CD4-positive, alpha-beta T cell treated with Interleukin-15 for 4 hours (primary cell): ENCODE results near the gene EDEM3.
"Not testable (repeated sequence)": the region's sequence is repeated elsewhere in the genome, so short reads cannot be mapped to it uniquely, and the experiment has no call there.

ENCODE experiments used
- DNase-seq: peaks from one replicate; pipeline ENCODE4 v3.0.0-alpha.2; 2020; ENCODE audit warnings: low spot score

Gene EDEM3, protein sequence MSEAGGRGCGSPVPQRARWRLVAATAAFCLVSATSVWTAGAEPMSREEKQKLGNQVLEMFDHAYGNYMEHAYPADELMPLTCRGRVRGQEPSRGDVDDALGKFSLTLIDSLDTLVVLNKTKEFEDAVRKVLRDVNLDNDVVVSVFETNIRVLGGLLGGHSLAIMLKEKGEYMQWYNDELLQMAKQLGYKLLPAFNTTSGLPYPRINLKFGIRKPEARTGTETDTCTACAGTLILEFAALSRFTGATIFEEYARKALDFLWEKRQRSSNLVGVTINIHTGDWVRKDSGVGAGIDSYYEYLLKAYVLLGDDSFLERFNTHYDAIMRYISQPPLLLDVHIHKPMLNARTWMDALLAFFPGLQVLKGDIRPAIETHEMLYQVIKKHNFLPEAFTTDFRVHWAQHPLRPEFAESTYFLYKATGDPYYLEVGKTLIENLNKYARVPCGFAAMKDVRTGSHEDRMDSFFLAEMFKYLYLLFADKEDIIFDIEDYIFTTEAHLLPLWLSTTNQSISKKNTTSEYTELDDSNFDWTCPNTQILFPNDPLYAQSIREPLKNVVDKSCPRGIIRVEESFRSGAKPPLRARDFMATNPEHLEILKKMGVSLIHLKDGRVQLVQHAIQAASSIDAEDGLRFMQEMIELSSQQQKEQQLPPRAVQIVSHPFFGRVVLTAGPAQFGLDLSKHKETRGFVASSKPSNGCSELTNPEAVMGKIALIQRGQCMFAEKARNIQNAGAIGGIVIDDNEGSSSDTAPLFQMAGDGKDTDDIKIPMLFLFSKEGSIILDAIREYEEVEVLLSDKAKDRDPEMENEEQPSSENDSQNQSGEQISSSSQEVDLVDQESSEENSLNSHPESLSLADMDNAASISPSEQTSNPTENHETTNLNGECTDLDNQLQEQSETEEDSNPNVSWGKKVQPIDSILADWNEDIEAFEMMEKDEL

DNA sequence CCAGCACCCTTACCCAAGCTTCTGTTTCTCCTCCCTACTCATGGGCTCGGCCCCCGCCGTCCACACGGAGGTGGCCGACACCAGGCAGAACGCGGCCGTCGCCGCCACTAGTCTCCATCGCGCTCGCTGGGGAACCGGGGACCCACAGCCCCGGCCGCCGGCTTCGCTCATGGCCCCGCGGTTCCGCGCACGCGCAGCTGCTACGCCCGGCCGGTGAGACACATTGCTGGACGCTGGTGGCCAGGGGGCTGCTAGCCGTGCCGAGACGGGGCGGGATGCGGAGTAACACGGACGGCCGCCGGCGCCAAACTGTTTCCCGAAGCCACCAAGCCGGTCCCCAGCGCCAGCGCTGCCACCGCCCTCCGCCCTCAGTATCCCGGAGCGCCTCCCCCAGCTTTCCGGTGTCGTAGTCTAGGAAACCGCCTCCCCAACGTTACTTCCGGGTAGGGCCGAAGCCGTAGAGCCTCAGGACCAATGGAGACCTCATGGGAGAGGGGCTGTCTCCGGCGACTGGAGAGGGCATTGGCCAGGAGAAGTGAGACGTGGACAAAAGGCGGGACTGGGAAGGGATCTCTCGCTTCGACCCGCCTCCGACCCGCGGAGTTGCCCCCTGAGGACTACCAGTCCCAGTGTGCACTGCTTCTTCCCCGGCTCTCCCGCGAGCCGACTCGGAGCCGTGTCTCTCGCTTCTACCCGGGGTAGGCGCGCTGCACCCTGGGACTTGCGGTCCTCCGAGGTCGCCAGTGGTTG, at the start of gene EDEM3:
Gene EDEM3, minus strand, starts transcription at position 383 of the 750 bp plus-strand sequence. Its CDS starts 212 bp downstream, at position 171.
- DNase-seq = peak; percentile 99

DNA sequence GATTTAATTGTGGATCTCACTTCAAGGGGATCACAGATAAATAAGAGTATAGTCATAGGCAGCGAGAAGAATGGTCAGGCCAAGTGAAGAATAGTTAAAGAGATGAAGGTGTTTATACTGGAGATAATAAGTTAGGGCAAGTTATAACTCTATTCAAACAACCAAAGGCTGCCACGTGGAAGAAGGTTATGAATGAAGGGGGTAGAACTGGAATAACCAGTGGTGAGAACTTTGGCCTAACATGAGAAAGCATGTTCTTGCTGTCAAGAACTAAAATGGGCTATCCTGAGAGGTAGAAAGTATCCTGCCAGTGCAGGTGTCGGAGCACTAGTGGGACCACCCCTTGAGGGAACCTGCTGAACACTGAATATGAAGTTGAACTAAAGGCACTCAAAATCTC, 49.6 kb upstream of the EDEM3 start:
- no peak for DNase-seq

DNA sequence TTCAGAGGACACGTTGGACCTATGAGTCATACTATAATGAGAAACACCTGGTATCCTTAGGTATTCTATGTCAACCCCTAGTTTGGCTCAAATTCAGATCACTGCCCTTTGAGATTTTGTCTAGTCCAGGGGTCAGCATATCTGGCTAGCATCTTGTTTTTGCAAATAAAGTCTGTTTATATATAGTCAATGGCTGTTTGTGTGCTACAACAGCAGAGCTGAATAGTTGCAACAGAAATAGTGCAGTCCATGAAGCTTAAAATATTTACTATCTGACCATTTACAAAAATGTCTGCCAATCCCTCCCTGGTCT, 48.5 kb upstream of the EDEM3 start:
- DNase-seq = no peak

DNA sequence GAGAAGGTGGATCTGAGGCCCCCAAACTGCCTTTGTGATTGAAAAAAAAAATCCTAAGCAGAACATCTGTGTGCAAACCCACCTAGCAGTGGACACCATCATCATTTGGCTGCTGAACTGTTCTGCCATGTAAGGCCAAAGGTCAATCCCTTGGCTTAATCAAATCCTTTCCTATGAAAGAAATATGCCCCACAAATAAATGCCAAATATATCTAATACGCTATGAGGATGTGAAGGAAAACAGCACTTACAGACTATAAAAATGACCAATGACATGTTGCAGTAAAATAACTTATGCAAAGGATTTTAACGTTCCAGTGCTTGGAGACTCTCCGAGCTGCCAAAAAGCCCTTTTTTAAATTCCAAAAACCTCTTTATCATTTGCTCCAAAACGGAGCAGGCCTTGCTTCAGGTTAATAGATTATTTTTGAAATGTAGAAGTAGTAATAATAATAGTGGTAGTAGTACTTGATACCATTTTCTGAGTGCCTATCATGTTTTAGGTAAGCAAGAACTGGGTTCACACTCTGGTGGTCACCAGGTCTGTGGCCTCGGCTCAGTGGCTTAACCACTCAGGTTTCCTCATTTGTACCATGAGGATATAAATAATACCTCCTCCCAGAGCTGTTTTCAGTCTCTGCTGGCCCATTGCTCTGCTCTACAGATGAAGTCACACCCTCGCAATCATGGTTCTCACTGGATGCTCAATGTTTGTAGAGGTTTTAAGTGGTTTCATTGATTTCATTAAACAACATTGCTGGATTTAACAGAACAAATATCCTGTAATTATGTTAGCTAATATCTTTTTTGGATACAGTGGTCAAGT, 47.9 kb upstream of the EDEM3 start:
- no peak for DNase-seq

DNA sequence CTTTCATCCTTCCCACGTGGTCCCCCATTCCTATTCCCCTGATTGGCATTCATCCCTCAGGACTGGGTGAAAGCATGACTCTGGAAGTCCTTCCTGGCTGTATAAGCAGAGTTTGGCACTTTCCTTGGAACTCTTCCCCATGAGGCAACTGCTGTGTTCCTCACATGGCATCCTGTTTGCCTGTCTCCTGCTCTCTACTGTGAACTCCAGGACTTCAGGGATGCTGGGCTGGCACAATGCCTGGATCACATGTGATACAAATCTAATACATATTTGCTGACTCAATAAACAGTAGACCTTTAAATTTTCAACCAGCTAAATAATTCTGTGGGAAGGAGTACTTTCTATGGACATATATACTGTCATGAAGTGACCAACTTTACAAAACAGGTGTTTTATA, 46.8 kb upstream of the EDEM3 start:
- no peak for DNase-seq

DNA sequence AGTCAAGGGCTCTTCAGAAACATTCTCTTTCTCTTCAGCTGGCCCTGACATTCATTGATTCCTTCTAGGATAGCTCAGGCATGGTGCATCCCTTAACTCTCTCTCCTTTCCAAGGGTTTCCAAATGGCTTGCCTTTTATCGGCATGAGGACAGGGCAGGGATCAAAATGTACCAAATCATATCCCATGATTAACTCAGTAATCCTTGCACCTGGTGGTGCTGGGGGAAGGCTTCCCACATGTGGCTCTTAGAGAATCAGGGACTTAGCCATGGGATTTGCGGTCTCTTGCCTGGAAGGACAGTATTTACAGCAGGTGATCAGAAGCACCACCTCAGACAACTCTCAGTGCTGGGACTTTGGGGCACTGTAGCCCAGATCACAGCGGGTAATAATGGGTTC, 46.2 kb upstream of the EDEM3 start:
- no peak for DNase-seq

DNA sequence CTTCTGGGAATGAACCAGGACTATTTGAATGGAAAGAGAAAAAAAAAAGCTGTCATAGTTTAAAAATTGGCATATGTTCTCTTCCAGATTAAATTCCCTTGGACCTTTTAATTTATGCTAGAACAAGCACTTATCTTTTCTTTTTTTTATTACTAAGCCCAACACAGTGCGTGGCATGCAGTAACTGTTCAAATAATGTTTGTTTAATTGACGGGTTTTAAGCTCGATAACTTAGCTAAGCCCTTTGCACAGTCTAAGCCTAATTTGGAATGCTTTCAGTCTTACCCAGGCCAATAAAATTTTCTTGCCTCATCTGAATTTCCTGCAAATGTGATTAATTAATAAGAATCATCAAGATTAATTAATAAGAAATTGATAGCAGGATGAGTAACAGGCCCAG, 39.3 kb upstream of the EDEM3 start:
- DNase-seq = no peak

DNA sequence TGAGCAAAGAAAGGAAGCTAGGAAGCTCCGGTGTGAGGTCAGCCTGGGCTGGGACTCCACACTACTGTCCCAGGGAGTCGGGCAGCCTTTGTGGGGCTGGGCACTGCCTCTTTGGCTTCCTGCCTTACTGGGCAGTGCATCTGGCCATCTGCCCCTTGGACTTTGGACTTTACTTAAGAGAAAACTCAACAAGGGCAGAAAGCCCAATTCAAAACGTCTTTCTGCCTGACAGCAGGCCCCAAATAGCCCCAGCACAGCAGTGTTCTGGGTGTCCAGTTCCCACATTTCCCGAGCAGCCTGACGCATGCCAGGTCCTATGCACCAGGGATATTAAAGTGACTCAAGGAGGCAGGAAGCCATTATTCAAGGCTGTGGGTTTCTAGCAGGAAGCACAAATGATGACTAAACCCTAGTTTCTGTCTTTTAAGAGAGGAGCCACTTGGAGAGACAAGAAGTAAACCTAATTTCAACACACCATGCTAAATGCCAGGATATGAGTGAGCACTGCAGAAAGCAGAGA, 37.9 kb upstream of the EDEM3 start:
- DNase-seq = no peak

DNA sequence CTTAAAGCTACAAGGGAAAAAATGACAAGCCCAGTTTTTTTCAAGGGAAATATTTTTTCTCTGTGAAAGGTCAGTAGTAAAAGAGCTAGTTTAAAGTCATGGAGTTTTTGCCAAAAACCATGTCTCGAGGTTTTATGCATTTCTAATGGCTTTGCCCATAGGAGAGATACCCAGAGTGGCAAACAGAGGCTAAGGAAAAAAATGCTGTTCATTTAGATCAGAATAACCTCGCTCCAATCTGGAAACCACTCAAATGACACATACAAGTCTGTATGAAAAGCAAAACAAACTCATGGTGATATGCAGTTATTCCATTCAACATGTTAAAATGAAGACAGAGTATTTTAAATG, 36.9 kb upstream of the EDEM3 start:
- DNase-seq = no peak

DNA sequence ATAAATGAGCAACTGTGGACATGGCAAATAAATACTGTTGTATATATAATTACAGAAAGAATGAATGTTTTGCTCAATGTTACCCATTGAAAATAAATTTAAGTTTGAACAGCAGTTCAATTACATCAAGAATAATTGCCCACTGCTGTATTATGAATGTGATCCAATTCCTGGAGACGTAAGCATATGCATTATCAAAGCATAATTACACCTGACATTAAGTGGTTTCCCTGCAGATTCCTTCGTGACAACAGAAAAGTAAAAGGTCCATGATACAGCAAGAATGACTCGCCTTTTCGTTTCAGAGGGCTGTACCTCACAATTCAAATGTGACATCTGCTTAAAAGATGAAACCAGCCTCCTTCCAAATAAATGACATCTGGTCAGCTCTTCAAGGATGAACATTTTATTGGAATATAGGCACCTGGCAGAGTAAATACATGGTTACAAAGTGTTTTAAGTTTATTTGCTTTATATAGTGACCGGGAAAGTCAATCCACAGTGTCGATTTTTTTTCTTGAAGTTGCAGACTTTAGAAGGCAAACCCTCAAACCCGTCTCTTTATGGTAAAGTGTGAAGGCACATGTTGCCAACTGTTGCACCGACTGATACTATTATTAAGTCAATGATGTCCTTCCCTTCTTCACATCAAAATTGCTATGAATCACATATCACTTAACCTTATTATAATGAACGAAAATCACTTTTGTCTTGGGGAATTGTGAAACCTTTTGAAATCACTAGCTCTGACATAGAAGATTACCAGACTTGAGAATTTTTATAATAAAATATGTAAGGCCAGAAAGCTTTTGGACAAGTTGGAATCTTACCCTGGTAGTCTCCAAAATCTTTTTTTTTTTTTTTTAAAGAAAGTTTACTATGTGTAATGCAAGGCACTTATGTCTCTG, 36.2 kb upstream of the EDEM3 start:
- no peak for DNase-seq

DNA sequence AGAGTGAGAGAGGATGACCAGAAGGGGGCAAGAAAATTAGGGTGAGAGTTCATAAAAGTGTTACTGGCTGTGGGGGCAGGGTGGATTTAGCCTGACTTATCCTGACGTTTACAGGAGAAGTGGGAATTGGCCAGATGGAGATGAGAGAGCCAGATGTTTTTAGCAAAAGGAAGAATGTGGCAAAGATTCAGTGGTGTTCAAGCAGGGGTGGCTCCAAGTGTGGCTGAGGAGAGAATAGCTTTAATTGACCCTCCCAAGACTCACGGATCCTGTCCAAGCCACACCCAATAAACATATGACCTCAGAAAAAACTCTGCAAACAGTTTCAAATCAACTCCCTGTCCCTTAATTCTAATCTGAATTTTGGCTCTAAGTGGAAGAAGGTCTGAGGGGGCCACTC, 35.2 kb upstream of the EDEM3 start:
- no peak for DNase-seq

DNA sequence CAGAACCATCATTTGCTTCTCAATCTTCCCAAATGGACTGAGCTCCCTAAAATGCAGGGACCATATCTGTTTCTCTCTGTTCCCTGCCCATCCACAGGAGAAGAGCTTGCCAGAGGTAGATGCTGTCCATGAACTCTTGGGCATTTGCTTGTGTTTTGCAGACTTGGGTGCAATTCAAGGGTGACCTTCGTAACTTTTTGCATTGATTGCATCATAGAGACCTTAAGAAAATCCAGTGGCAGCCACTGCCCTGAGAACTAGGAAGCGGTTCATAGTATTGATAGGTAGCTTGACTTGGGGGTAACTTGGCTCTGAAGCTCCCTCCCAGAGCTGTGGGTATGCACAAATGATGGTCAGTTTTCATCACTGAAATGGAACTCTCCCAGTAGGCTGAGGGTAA, 34.3 kb upstream of the EDEM3 start:
- no peak for DNase-seq

DNA sequence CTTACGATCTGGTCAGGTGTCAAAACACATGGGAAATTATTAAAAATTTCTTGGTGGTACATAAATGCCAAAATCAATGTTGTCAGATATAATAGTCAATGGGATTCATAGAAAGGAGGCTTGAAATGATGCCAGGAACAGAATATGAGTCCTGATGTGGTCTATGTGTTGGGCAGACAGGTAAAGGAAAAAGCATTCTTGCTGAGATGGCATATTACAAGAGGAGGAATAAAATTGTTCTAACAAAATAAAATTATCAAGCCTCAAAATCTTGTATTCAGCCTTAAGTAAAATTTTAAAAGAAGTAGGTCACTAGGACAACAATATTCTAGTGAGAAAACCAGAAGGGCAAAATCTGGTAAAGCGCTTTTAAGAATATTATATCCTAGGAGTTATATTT, 30.9 kb upstream of the EDEM3 start:
- DNase-seq = no peak

DNA sequence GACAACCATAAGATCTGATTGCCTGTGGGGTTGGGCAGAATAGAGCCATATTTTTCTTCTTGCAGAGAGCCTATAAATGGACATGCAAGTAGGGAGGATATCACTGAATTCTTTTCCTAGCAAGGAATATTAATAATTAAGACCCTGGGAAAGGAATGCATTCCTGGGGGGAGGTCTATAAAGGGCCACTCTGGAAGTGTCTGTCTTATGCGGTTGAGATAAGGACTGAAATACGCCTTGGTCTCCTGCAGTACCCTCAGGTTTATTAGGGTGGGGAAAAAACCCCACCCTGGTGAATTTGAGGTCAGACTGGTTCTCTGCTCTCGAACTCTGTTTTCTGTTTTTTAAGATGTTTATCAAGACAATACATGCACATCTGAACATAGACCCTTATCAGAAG, 29.1 kb upstream of the EDEM3 start:
- DNase-seq = not testable (repeated sequence)

DNA sequence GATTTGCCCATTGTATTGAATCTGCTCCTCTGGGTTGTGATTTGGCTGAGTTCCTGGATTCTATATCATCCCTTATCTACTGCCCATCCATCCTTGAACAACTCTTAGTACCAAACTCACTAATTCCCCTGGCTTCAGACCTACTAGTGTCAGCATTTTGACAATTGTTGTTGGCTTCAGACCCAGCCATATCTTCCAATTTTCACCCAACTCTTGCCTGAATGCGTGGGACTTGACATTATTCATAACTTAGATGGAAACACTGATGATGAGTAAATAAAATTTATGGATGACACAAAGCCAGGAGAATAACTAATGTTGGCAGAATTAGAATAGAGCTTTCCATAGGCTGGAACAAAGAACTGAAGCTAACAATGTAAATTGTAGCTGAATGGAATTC, 27.3 kb upstream of the EDEM3 start:
- DNase-seq = no peak

DNA sequence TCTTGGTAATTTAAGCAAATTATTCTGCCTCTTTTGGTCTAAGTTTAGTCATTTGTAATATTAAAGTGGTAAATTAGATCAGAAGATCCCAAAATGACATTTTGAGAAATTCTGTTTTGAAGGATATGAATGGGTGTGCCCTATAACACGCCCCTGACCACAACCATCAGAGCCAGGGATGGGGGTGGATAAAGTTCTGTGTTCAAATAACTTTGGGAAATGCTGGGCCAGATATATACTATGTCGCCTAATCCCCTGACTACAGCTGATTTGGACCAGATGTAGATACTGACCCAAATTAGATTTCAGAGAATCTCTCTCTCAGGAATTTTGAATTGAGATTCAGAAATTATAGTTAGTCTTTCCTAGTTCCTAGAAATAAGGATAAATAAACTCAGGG, 21.2 kb upstream of the EDEM3 start:
- no peak for DNase-seq

DNA sequence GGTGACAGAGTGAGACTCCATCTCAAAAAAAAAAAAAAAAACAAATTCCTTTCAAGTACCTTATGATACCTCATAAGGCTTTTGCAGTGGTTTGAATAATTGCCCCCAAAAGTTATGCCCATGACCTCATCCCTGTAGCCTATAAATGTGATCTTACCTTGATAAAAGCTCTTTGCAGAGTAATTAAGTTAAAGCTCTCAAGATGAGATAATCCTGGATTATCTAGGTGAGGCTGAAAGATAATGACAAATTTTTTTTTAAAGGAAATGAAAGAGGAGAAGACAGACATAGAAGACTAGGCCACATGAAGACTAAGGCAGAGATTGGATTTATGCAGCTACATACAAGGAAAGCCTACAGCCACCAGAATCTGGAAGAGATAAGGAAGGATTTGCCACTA, 20.7 kb upstream of the EDEM3 start:
- DNase-seq = no peak

DNA sequence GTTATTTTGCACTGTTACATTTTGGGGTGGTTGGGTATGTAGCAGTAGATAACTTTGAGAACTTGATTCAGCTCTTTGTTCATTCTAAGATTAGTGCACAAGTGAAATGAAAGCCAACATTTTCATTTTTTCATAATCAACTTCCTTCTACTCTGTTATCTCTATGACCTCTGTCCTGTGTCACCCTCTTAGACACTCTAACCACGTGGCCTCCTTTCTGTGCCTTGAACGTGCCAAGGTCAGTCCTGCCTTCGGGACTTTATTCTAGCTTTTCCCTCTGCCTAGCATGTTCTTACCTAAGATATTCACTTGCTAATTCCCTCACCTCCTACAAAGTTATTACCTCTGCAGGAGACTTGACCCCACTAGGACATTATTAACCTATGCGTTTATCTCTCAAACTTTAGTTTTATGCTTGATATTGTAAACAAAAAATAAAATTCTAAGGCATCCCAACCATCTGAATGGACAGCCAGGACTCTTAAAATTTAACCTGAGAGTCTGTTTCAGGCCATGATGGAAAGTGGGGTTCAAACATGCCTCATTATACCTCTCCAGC, 19.2 kb upstream of the EDEM3 start:
- no peak for DNase-seq

DNA sequence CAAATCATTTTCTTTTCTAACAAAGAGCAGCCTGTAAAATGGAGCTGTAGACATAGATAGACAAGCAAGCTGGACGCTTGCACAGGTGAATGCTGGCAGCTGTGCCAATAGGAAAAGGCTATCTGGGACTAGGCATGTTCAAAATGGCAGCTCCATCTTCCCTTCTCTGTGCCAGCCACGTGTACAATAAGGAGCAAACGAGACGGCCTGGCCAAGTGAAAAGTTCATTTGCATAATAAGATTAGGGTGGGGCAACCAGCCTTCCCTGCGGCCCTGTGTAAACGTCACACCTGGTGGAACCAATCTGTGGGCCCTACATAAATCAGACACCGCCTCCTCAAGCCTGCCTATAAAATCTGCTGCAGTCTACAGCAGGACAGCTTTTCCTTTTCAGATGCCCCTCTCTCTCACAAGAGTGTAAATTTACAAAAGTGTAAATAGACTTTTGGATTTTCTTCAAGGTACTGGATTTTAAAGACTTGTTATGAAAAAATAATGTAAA, 16.6 kb upstream of the EDEM3 start:
- DNase-seq = no peak
